ENCODE results near the gene MRPL9.

The MRPL9 gene

DNA sequence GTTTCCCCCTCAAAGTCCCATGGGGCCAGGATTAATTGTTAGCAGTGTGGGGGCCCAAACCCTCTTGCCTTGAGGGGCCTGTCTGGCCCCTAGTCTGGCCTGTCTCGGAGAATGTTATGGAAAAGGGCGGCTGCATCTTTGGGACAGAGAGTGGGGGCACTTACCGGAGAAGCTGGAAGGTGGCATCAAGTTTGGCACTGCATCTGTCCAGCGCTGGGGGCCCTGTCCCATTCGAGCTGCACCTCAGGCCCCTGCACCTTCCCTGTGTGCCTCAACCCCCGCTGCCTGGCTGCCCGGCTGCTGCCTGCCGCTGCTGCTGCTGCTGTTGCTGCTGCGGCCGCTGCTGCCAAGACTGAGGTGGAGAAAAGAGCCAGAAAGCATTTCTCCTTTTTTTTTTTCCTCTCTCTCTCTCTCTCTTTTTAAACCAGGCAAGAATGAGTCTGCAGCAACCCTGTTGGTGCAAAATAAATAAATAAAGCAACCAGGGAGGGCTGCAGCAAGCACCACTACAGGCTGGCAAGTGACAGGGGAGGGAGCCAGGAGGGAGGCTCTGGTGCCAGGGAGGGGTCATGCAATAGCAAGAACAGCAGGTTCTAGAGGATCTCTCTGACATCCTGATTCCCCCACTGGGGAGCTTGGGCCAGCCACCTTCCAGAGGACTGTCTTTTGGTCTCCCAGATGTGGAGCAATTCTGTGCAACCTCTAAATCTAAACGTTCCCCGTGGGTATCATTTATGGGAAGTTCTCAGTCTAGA is 41.9 kb upstream of the MRPL9 start, which contains the start of gene LINGO4:
LINGO4 (minus strand) TSS at position 354 of the 755 bp plus-strand sequence. CDS start 2,715 bp downstream, outside the sequence.
- TF ChIP-seq, protein P1, sequence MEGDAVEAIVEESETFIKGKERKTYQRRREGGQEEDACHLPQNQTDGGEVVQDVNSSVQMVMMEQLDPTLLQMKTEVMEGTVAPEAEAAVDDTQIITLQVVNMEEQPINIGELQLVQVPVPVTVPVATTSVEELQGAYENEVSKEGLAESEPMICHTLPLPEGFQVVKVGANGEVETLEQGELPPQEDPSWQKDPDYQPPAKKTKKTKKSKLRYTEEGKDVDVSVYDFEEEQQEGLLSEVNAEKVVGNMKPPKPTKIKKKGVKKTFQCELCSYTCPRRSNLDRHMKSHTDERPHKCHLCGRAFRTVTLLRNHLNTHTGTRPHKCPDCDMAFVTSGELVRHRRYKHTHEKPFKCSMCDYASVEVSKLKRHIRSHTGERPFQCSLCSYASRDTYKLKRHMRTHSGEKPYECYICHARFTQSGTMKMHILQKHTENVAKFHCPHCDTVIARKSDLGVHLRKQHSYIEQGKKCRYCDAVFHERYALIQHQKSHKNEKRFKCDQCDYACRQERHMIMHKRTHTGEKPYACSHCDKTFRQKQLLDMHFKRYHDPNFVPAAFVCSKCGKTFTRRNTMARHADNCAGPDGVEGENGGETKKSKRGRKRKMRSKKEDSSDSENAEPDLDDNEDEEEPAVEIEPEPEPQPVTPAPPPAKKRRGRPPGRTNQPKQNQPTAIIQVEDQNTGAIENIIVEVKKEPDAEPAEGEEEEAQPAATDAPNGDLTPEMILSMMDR (IDR thresholded peaks at IDR 0.05; ENCODE audit: low read depth, low read length), result no peak
- no peak for TF ChIP-seq EZH2phosphoT487 (IDR thresholded peaks at IDR 0.05; ENCODE audit: low read depth)
- Histone ChIP-seq H3K79me2 (ENCODE audit: low read length) (no peaks in the 10 kb centered on the region), H3K4me3 (ENCODE audit: low read length) (no peak within 1 kb of the TSS), H3K4me2 (ENCODE audit: low read length) (no peak within 1 kb of the TSS), H3K27ac (ENCODE audit: low read length) (no peak within 1 kb of the TSS), H3K9ac (ENCODE audit: low read length) (no peak within 1 kb of the TSS), H4K20me1 (ENCODE audit: insufficient read depth, low read length) (no peaks in the 10 kb centered on the region), H3K36me3 (replicated peaks; ENCODE audit: low read depth, low read length) (no peaks in the 10 kb centered on the region), H3K4me1 (ENCODE audit: low read length) (peaks cover 5% of the 10 kb centered on the region; the same call in 1 of the 2 replicates), H3K9me3 (ENCODE audit: insufficient read depth, low read length) (no peaks in the 10 kb centered on the region), H2AFZ (ENCODE audit: low read depth, low read length) (no peak within 1 kb of the TSS), H3K27me3 (ENCODE audit: low read depth, low read length) (peaks cover 43% of the 10 kb centered on the region)

DNA sequence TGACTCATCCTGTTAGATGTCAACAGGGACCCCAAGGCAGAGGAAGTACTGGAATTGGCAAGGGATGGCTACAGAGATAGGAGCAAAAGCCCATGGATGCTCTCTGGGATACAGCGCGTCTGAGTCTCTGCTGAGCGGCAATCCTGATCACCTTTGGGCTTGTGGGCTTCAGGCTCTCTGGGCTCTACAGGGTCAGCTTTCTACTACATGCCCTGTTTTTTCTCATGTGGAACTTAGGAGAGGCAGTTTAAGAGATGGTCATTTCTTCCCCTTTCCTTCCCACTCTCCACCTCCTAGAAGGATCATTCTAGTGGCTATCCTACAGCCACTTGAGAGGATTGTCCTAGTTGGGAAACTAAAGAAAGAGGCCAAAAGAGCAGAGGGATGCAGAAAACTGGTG is 40.6 kb upstream of the MRPL9 start:
- Histone ChIP-seq H3K9me3 (ENCODE audit: insufficient read depth, low read length) (no peaks in the 10 kb centered on the region), H3K79me2 (ENCODE audit: low read length) (no peaks in the 10 kb centered on the region), H3K27ac (ENCODE audit: low read length) (no peak overlapping the region), H3K4me3 (ENCODE audit: low read length) (no peak overlapping the region), H4K20me1 (ENCODE audit: insufficient read depth, low read length) (no peaks in the 10 kb centered on the region), H2AFZ (ENCODE audit: low read depth, low read length) (no peak overlapping the region), H3K9ac (ENCODE audit: low read length) (no peak overlapping the region), H3K36me3 (replicated peaks; ENCODE audit: low read depth, low read length) (no peaks in the 10 kb centered on the region), H3K4me1 (ENCODE audit: low read length) (peaks cover 5% of the 10 kb centered on the region; the same call in 1 of the 2 replicates), H3K4me2 (ENCODE audit: low read length) (no peak overlapping the region), H3K27me3 (ENCODE audit: low read depth, low read length) (peaks cover 56% of the 10 kb centered on the region)
- no peak for TF ChIP-seq EZH2phosphoT487 (IDR thresholded peaks at IDR 0.05; ENCODE audit: low read depth)
- TF ChIP-seq, protein P1 (IDR thresholded peaks at IDR 0.05; ENCODE audit: low read depth, low read length), result no peak

DNA sequence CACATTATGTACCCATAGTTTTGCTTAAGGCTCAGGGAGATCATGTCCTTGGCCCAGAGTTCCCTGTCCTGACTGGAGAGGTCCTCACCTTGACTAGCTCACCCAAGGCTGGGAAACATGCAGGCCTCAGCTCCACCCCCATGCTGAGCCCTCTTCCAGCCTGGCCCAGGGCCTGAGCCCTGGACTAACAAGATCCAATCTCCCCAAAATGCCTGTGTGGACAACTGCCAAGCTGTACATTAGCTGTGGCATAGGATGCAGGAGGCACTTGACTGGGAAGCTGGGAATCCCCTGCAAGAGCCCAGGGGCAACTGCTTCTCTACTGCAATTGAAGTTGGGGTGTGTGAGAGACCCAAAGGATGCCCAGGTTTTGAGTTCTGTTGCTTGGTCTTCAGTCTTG is 39.9 kb upstream of the MRPL9 start:
- Histone ChIP-seq H3K27me3 (ENCODE audit: low read depth, low read length) (peaks cover 60% of the 10 kb centered on the region), H3K36me3 (replicated peaks; ENCODE audit: low read depth, low read length) (no peaks in the 10 kb centered on the region), H2AFZ (ENCODE audit: low read depth, low read length) (no peak overlapping the region), H4K20me1 (ENCODE audit: insufficient read depth, low read length) (no peaks in the 10 kb centered on the region), H3K4me2 (ENCODE audit: low read length) (no peak overlapping the region), H3K9me3 (ENCODE audit: insufficient read depth, low read length) (no peaks in the 10 kb centered on the region), H3K9ac (ENCODE audit: low read length) (no peak overlapping the region), H3K4me1 (ENCODE audit: low read length) (peaks cover 5% of the 10 kb centered on the region; the same call in 1 of the 2 replicates), H3K27ac (ENCODE audit: low read length) (no peak overlapping the region), H3K4me3 (ENCODE audit: low read length) (no peak overlapping the region), H3K79me2 (ENCODE audit: low read length) (no peaks in the 10 kb centered on the region)
- TF ChIP-seq EZH2phosphoT487 (IDR thresholded peaks at IDR 0.05; ENCODE audit: low read depth), result no peak
- TF ChIP-seq, protein P1 (IDR thresholded peaks at IDR 0.05; ENCODE audit: low read depth, low read length), result no peak

DNA sequence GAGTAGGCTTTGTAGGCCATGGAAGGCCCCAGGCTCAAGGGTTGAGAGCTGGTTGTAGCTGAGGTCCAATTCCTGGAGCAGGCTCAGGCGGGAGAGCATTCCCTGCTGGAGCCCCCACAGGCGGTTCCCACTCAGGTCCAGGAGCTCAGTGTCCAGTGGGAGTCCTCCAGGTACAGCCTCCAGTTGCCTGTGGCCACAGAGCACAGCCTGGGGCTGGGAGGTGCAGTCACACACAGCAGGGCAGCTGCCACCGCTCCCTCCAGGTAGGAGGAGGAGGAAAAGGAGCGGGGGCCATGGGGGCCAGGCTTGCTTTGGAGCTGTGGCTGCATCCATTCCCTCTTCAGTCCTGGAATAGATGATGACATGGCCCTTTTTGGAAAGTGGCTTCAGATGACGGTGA is 39.1 kb upstream of the MRPL9 start:
- Histone ChIP-seq H3K27me3 (ENCODE audit: low read depth, low read length) (peaks cover 63% of the 10 kb centered on the region), H3K27ac (ENCODE audit: low read length) (no peak overlapping the region), H3K4me3 (ENCODE audit: low read length) (no peak overlapping the region), H3K36me3 (replicated peaks; ENCODE audit: low read depth, low read length) (no peaks in the 10 kb centered on the region), H3K4me2 (ENCODE audit: low read length) (no peak overlapping the region), H3K79me2 (ENCODE audit: low read length) (no peaks in the 10 kb centered on the region), H3K4me1 (ENCODE audit: low read length) (peaks cover 5% of the 10 kb centered on the region; the same call in 1 of the 2 replicates), H3K9me3 (ENCODE audit: insufficient read depth, low read length) (no peaks in the 10 kb centered on the region), H2AFZ (ENCODE audit: low read depth, low read length) (no peak overlapping the region), H4K20me1 (ENCODE audit: insufficient read depth, low read length) (no peaks in the 10 kb centered on the region), H3K9ac (ENCODE audit: low read length) (no peak overlapping the region)
- TF ChIP-seq, protein P1 (IDR thresholded peaks at IDR 0.05; ENCODE audit: low read depth, low read length), result no peak
- TF ChIP-seq EZH2phosphoT487 (IDR thresholded peaks at IDR 0.05; ENCODE audit: low read depth), result no peak
